HG02763 (cell line): ENCODE results near the gene JAZF1.
"Not testable (repeated sequence)": the region's sequence is repeated elsewhere in the genome, so short reads cannot be mapped to it uniquely, and the experiment has no call there.

Source experiments
- ATAC-seq: cut with Tn5 transposase; IDR thresholded peaks from one replicate; pipeline ENCODE4 v1.9.1; 2021; ENCODE audit warnings: mild to moderate bottlenecking, moderate library complexity; ENCODE audit not compliant: unreplicated experiment

The JAZF1 gene

DNA sequence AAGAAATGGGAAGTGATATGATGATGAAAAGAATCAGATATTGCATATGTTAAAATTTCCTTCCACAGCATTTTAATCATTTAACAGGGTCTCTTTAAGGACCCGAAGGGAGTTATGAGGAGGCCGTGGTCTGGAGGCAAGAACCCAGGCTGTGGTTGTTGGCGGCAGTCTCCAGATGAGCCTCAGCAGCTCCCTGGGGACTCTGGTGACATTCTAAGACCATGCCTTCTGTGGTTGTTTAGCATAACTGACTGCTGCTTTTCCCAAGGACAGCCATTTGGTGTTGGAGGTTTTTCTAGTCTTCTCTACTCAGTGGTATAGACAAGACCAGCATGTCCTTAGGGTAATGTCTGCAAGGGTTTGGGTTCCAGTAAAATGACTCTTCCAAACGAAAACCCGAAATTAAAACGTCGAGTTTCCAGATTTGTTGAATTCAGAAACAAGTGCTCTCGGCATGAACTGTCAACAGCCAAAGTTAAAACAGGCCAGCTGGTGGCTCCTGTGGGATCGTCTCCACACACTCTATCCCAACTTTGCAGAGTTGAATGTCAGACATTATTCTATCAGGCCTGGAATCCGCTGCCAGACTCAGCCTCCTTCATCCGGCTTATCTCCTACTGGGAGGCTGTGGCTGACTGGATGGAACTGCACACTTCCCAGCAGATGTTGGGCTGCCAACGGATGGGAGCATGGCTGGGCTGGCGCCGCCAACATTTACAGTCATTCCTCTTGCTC, 257.5 kb downstream of the JAZF1 start:
- ATAC-seq, result no peak

DNA sequence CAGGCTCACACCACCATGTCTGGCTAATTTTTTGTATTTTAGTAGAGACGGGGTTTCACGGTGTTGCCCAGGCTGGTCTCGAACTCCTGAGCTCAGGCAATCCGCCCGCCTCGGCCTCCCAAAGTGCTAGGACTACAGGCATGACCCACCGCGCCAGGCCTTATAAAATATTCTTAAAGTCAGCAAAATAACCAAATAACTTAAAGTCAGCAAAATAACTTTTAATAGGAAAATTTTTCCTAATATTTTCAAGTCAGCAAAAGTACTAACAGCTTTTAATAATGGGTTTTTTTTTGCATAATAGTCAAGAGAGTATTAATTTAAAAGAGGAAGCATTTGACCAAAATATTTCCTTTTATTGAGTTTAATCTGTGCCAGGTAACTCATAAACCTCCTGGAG, 258.2 kb downstream of the JAZF1 start:
- not testable (repeated sequence) for ATAC-seq

DNA sequence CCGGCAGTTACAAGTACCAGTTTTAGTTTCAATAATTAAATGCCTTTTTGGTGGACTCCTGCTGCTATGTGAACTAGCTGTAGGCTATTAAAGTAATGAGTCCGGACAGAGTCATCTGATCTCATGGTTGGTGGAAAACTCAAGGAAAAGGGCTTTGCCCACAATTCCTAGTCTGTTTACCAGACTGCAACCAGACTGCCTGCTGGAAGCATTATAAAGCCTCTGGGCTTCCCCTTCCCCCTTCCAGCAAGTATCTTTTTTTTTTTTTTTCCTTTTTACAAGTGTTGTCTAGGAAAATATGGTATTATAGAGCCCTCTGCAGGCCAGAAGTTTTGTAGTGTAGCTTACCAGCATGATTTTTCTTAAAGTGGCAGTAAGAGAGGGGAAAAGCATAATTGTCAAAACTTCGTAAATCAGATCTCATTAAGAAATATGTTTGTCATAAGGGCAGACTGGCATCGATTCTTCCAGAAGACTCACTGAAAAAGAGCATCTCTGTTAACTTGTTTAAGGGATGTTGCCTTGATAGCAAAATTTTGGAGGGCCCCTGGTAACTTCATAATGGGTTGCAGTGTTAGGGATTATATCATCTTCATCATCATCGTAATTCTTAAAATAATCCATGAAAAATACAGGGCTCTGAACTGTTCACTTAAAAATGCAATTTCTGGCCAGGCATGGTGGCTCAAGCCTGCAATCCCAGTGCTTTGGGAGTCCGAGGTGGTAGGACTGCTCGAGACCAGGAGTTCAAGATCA, 259.3 kb downstream of the JAZF1 start:
- no peak for ATAC-seq

DNA sequence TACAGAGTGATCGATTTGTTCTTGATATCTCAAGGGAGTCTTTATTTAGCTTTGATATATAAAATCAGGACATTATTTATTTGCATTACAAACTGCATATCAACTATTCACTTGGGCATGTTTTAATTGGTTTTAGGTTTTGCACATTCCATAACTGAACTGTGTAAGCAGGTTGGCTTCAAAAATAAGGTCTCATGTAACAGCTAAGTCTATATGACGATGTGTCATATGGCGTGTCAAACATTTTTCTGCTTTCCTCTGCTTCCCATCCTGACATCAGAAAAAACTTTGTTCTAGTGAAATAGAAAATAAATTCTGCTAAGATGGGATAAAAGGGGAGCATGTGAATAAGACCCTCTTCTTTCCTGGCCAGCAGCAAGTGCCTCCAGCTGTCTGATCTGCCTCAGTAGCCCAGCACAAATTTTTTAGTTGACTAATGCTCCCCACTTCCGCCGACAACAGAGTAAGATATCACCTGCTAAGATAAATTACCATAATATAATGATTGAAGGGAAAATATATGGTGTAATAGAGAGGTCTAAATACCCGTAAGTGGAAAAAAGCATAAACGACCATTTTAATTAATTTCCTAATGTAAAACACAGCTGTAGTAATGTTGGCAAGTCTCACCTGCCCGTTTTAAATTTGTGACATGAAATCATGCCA, 260.2 kb downstream of the JAZF1 start:
- no peak for ATAC-seq

DNA sequence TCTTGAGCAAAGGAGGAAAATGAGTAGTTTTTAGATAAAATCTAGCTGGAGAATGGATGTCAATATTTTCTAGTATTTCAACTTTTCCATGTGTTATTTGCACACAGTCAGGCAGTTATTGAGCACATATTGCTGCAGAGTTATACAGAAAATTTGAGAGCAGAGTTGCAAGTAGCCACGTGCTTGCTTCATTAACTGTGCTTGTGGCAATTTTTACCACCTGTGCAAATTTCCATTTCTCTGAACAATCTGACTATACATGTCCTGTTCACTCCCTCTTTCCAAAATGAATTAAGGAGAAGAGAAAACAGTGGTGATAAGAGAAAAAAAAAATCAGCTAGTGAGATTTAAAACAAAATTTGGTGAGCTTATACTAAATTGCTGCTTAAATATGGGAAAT, 262.1 kb downstream of the JAZF1 start:
- no peak for ATAC-seq

DNA sequence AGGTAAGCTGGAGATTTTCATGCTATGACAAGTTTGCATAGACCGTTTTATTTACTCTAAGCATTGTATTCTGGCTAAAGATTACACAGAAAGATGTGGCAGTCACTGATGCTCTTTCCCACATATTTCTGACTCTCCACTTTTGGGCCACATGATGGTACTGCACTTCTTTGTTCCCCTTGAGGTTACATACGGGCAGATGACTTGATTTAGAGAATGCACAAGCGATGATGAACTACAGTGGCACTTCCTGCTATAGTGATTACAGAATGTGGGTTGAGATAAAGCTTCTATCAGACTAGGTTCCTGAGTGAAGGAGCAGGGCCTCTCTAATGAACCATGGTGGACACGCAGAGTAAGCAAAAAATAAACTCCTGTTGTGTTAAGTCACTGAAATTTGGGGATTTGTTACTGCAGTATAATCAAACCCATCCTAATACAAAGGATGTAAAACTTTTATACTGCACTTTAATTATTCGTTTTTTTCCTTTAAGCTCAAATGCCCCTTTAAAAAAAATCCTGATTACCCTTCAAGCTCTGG, 262.8 kb downstream of the JAZF1 start:
- ATAC-seq, result no peak

DNA sequence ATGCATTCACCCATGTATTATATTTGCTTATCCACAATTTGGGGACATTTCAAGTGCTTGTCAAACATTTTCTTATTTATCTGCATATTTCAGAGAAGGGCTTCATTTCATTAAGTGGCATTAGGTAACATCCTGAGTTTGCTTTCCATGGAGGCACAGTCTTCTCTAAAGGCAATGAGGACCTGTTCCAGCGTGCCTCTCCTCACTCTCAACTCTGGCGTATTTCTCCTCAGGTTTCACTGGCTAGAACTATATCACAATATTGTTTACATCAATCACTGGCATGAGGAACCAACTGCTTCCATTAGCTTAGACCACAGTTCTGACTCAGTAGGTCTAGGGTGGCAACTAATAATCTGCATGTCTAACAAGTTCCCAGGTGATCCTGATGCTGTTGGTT, 263.5 kb downstream of the JAZF1 start:
- ATAC-seq, result no peak

DNA sequence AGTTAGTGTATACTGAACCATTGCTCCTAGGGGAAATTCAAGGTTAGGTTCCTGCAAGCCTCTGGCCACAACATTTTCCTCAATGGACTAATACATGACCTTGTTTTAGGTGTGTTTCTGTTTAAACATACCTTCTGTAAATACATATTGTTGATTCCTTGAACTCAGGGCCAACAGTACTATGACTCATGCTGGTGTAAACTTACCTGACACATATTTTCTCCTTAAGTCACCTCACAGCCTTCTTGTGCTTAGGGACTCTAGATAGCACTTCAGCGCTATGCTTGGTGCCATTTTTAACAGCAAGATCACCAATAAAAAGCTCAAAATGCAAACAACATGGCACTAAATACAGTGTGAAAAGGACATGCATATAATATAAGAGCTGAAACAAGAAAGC, 264.2 kb downstream of the JAZF1 start:
- ATAC-seq, result no peak

DNA sequence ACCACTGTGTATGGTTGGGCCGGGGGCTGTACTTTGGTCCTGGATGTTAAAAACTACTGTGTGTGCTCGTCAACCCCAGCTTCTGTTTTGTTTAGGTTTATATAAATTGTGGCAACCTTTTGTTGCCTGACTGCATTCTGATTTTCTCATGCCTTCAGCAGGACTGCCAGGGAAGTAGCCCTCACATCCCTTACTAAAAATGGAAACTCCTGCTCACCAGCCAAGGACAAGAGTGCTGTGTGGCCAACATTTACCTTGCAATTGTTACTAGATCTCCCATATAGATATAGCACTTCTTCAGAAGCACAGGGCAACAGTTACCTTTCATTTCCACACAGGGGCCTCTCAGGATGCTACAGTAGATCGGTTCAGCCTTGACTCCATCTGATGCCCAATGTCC, 266.2 kb downstream of the JAZF1 start:
- no peak for ATAC-seq

DNA sequence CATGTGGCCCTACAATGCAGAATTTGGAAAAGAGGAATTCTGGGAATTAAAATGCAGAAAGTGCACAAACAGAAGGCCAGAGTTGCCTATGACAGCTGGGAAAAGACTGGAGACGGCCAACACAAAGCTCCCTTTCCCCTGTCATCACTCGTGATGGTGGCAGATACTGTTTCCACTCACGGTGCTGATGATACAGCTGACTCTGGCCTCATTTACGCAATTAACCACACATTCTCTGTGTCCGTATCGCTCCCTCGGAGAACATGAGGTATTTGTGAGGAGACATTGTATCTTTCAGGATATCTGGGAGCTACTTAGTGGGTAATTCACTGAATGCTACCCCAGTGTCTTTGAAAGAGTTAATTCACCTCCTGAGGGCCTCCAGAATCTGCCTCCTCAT, 267.8 kb downstream of the JAZF1 start:
- no peak for ATAC-seq

DNA sequence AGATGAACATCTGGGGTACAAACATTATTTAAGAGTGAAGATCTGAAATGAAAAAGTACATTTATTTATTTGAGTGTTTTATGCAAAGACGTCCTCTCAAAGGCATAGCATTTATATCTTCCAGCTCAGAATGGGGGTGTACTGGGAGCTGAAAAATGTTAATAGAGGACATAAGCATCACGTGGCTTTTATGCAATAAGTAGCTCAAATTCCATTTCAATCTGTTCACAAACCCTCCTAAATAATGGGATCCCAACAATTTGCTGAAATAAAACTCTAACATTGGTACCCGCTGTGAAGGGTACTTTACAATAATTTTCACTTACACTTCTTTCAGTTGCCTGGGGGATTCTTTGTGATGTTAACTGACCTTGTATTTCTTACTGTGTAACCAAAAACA, 268.7 kb downstream of the JAZF1 start:
- ATAC-seq, result no peak

DNA sequence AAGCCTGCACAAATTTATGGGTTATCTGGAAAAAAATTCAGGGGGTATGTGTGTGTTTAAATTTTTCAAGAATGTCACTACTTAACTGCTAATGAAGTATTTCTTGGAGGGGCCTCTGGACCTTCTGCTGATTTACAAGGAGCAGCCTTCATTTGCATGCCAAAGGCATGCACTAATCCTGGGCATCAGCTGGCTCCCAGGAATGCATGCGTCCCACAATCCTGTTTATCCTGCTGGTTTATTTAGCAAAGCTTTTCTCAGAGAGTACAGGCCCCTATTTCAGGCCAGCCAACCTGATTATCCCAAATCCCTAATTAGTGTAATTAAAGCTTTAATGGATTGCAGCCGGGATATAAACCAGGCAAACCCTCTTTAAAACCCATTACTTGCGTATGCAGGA, 270.3 kb downstream of the JAZF1 start:
- no peak for ATAC-seq

DNA sequence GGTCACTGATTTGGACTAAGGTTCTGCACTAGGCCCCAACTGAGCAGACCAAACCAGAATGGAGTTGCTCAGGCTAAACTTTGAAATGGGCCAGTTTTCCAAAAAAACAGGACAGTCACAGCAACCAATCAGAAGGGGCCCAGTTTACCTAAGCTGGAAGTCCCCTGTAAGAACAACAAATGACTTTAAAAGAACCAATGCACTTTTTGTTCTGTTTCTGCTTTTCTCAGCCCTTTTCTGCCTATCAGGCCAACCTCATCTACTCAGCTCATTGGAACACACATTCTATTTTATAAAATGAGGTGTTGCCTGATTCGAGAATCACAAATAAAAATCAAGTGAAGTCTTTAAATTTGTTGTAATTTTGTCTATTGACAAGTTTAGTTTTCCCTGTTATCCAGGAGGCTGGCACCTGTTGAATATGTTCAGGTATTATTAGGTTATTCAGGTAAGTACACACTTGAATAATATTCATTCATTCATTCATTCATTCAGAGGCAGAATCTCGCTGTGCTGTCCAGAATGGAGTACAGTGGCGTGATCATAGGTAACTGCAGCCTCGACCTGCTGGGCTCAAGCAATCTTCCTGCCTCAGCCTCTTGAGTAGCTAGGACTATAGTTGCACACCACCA, 271.9 kb downstream of the JAZF1 start:
- ATAC-seq, result no peak

DNA sequence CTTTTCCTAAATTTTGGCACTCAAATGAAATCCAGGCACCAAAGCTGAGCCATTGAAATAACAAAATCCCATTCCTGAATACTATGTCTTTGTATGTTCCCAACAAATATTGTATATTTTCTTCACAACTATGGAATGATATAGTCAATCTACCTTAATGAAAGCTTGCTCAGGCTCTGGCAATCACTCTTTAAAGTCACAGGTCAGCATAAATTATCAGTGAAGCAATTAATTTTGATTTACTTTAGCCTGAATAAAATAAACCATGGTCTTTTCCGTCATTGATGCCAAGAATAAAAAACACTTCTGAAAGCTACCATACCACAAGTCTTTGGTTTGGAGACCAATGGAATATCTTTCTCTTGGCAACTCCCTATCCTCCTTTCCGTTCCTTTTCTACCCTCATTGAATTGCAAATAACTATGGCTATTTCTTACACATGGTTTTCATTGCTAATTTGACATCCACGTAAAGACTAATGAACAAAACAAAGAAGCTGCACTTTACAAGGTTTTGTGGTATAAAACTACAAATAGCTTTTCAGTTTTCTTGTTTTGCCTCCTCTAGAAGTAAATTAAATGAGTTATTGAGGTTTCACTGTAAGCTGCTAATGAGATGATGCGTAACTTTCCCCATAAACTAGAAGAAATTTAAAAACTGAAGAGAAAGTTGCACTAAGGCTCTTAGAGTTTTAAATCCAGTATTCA, 274.1 kb downstream of the JAZF1 start:
- ATAC-seq, result no peak

DNA sequence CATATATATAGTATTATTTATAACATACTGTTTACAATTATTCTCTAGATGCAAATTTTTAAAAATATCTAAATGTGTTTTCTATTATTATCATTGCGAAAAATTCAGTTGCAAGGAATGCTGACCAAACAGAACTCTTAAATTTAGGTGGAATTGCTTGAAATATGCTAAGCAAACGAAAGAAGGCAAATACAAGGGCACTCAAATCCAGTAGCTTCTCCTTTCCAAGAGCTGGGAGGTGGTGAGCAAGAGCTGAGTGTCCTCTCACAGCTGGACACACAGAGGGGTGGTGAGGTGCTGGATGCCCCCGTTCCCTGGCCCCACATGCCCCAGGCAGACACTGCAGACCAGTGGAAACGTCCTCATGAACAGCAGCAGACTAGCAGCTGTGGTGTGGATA, 274.6 kb downstream of the JAZF1 start:
- ATAC-seq, result no peak

DNA sequence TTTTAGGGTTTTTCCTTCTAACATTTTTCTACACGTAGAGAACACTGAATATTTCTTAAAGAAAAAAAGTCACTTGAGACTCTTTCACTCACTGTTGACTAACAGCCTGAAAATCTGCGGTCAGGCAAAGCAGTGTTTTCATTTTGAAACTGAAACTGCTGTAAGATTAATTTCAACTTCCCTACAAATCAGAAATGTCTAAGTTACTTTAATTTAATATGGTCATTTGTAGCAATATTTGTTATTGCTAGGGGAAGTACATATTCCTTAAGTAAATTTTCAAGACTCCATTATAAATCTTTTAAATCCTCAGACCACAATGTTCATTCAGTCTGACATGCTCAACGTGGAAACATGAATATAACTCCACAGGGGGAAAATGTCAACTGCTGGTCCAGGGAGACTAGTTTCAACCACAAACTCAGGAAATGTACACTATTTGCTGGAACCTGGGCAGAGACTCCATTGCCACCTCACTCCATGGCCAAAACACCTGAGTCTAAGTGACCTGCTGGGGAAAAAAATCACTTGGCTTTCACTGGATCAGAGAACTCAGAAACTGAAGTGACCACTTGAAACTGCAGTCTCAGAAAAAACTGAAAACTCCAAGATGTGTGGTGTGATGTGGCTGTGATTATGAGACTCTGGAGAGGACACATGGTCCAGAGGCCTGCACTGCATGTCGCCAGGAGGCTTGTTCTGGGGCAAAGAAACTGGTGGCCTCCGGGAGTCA, 279.4 kb downstream of the JAZF1 start:
- peak; percentile 78 for ATAC-seq

DNA sequence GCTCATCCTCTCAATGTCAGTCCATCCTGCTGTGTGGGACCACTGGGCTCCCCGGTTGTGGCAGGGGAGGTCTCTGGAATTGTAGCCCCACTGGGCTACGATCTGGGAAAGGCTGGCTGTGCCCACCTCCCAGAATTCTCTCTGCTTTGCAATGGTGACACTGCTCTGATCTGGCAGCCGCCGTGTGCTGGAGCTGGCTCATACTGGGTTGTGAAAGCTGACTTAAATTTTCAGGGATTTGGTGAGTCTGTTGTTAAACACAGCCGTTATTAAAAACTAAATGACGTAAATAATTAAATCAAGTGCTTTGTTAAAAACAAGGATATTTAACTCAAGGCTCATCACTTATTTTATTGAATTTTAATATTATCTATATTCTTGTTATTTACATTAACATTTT, 280.6 kb downstream of the JAZF1 start:
- ATAC-seq, result no peak

DNA sequence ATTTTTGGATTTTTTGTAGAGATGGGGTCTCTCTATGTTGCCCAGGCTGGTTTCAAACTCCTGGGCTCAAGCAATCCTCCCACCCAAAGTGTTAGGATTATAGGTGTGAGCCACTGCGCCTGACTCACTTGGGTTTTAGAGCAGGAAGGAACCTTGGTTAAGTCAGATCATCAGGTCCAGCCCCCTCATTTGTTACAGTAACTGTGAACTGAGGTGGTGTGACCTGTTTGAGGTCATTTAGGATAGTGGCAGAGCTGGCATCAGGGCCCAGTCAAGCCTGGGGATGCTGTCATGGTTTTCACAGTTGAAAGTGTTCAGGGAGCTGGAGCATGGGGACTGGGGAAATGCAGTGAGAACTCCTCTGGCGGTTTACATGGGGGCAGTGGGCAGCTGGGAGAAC, 281.0 kb downstream of the JAZF1 start:
- no peak for ATAC-seq

DNA sequence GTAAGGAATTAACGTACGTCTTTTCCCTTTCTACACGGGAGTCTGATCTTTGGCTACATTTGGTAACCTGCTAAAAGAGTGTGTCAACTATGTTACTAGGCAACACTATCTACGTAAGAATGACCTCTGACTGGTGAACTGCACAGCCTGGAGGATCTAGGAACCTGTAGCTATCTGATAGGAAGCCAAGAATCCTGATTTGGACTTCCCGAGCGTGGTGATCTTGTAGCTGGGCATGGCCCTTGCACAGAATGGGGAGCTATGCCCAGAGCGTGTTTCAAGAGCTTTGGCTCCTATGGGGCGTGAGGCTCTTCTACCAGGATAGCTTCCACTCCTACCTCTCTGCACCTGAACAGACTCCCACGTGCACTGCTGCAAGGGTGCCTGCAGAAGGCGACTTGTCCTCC, 283.2 kb downstream of the JAZF1 start:
- ATAC-seq, result no peak

DNA sequence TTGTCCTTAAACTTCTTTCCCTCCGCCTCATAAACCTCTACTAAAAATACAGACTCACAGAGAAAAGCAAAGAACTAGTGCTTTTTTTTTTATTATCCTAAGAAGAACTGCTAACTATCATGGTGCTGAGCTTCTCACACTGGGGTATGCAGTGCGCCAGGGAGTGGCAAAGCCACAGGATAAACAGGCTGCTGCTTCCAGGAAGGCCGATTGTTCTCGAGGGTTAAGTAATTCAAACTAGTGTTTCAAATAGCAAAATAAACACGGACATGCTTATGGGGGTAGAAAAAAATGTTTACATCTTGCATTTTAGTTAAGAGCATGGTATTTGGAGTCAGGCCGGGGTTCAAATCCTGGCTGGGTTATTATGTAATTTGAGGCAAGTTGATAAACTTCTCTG, 283.6 kb downstream of the JAZF1 start:
- no peak for ATAC-seq
